ENCODE data around the gene MAN1C1.

GRCh38 chr1:25821112-25821476 lies 204.5 kb downstream of the MAN1C1 start:
- TF ChIP-seq TAF1 (IDR thresholded peaks at IDR 0.05; ENCODE audit: borderline replicate concordance, low read depth, low read length), result no peak
- TF ChIP-seq, protein P1, sequence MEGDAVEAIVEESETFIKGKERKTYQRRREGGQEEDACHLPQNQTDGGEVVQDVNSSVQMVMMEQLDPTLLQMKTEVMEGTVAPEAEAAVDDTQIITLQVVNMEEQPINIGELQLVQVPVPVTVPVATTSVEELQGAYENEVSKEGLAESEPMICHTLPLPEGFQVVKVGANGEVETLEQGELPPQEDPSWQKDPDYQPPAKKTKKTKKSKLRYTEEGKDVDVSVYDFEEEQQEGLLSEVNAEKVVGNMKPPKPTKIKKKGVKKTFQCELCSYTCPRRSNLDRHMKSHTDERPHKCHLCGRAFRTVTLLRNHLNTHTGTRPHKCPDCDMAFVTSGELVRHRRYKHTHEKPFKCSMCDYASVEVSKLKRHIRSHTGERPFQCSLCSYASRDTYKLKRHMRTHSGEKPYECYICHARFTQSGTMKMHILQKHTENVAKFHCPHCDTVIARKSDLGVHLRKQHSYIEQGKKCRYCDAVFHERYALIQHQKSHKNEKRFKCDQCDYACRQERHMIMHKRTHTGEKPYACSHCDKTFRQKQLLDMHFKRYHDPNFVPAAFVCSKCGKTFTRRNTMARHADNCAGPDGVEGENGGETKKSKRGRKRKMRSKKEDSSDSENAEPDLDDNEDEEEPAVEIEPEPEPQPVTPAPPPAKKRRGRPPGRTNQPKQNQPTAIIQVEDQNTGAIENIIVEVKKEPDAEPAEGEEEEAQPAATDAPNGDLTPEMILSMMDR (IDR thresholded peaks at IDR 0.05), result no peak
- TF ChIP-seq, protein P2, sequence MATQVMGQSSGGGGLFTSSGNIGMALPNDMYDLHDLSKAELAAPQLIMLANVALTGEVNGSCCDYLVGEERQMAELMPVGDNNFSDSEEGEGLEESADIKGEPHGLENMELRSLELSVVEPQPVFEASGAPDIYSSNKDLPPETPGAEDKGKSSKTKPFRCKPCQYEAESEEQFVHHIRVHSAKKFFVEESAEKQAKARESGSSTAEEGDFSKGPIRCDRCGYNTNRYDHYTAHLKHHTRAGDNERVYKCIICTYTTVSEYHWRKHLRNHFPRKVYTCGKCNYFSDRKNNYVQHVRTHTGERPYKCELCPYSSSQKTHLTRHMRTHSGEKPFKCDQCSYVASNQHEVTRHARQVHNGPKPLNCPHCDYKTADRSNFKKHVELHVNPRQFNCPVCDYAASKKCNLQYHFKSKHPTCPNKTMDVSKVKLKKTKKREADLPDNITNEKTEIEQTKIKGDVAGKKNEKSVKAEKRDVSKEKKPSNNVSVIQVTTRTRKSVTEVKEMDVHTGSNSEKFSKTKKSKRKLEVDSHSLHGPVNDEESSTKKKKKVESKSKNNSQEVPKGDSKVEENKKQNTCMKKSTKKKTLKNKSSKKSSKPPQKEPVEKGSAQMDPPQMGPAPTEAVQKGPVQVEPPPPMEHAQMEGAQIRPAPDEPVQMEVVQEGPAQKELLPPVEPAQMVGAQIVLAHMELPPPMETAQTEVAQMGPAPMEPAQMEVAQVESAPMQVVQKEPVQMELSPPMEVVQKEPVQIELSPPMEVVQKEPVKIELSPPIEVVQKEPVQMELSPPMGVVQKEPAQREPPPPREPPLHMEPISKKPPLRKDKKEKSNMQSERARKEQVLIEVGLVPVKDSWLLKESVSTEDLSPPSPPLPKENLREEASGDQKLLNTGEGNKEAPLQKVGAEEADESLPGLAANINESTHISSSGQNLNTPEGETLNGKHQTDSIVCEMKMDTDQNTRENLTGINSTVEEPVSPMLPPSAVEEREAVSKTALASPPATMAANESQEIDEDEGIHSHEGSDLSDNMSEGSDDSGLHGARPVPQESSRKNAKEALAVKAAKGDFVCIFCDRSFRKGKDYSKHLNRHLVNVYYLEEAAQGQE (IDR thresholded peaks at IDR 0.05; ENCODE audit: low read depth, low read length), result no peak
- TF ChIP-seq FOXM1 (IDR thresholded peaks at IDR 0.05; ENCODE audit: low read depth), result no peak
- no peak for TF ChIP-seq NRF1 (IDR thresholded peaks at IDR 0.05; ENCODE audit: low read depth, low read length)
- TF ChIP-seq USF2 (IDR thresholded peaks at IDR 0.05; ENCODE audit: borderline replicate concordance, low read depth, low read length), result no peak
- no peak for TF ChIP-seq MEF2A (IDR thresholded peaks at IDR 0.05; ENCODE audit: borderline replicate concordance, low read depth)
- TF ChIP-seq NFIC (IDR thresholded peaks at IDR 0.05; ENCODE audit: borderline replicate concordance), result no peak
- TF ChIP-seq, protein P3, sequence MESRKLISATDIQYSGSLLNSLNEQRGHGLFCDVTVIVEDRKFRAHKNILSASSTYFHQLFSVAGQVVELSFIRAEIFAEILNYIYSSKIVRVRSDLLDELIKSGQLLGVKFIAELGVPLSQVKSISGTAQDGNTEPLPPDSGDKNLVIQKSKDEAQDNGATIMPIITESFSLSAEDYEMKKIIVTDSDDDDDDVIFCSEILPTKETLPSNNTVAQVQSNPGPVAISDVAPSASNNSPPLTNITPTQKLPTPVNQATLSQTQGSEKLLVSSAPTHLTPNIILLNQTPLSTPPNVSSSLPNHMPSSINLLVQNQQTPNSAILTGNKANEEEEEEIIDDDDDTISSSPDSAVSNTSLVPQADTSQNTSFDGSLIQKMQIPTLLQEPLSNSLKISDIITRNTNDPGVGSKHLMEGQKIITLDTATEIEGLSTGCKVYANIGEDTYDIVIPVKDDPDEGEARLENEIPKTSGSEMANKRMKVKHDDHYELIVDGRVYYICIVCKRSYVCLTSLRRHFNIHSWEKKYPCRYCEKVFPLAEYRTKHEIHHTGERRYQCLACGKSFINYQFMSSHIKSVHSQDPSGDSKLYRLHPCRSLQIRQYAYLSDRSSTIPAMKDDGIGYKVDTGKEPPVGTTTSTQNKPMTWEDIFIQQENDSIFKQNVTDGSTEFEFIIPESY (IDR thresholded peaks at IDR 0.05; ENCODE audit: borderline replicate concordance, low read depth), result no peak
- no peak for TF ChIP-seq EP300 (IDR thresholded peaks at IDR 0.05; ENCODE audit: borderline replicate concordance in 1 of 2, low read depth in 1 of 2, low read length in 1 of 2)
- TF ChIP-seq EZH2phosphoT487 (IDR thresholded peaks at IDR 0.05; ENCODE audit: borderline replicate concordance, low read depth), result no peak
- TF ChIP-seq CHD2 (IDR thresholded peaks at IDR 0.05; ENCODE audit: low read length, partially characterized antibody), result no peak
- no peak for TF ChIP-seq RAD21 (IDR thresholded peaks at IDR 0.05; ENCODE audit: low read length)
- TF ChIP-seq MXI1 (IDR thresholded peaks at IDR 0.05; ENCODE audit: low read depth, low read length), result no peak
